ENCODE results near the gene IFT25. TPM values are rescaled to one million over a fixed set of nuclear protein-coding genes. Genes with fewer than 3 reads are reported as not detected.

IFT25 gene
- total RNA-seq, 1 experiment from 2014 or later, result 31.5 TPM

- Histone ChIP-seq H3K9me3 (no peaks in the 10 kb centered on the region), H3K36me3 (peaks cover 72% of the 10 kb centered on the region), H3K4me3 (no peak overlapping the region), H3K27me3 (no peaks in the 10 kb centered on the region)
- no peak for DNase-seq
These were observed 18.6 kb upstream of the IFT25 start for GRCh38 chr1:53964109-53964508.

- no peaks in the 10 kb centered on the region for H3K27me3 ChIP-seq
- H3K9me3 ChIP-seq, result no peaks in the 10 kb centered on the region
- DNase-seq, result no peak
- no peak overlapping the region for H3K4me3 ChIP-seq
- H3K36me3 ChIP-seq, result peaks cover 73% of the 10 kb centered on the region
These were observed 18.0 kb upstream of the IFT25 start for GRCh38 chr1:53963460-53963859.

GRCh38 chr1:53962395-53962794 lies 16.9 kb upstream of the IFT25 start:
- no peak overlapping the region for H3K4me3 ChIP-seq
- no peak for DNase-seq
- H3K9me3 ChIP-seq, result no peaks in the 10 kb centered on the region
- H3K36me3 ChIP-seq, result peaks cover 72% of the 10 kb centered on the region
- H3K27me3 ChIP-seq, result no peaks in the 10 kb centered on the region

GRCh38 chr1:53959664-53960250 lies 14.3 kb upstream of the IFT25 start:
- H3K27me3 ChIP-seq, result no peaks in the 10 kb centered on the region
- peaks cover 66% of the 10 kb centered on the region for H3K36me3 ChIP-seq
- DNase-seq, result no peak
- no peak overlapping the region for H3K4me3 ChIP-seq
- no peaks in the 10 kb centered on the region for H3K9me3 ChIP-seq

GRCh38 chr1:53957194-53957818 lies 11.8 kb upstream of the IFT25 start:
- peaks cover 83% of the 10 kb centered on the region for H3K36me3 ChIP-seq
- H3K9me3 ChIP-seq, result no peaks in the 10 kb centered on the region
- H3K27me3 ChIP-seq, result no peaks in the 10 kb centered on the region
- peak; percentile 46 for DNase-seq
- H3K4me3 ChIP-seq, result no peak overlapping the region

- Histone ChIP-seq H3K4me3 (no peak overlapping the region), H3K9me3 (no peaks in the 10 kb centered on the region), H3K36me3 (peaks cover 82% of the 10 kb centered on the region), H3K27me3 (no peaks in the 10 kb centered on the region)
- no peak for DNase-seq
These were observed 11.0 kb upstream of the IFT25 start for GRCh38 chr1:53956308-53957168.

- no peaks in the 10 kb centered on the region for H3K27me3 ChIP-seq
- DNase-seq, result no peak
- H3K36me3 ChIP-seq, result peaks cover 66% of the 10 kb centered on the region
- no peaks in the 10 kb centered on the region for H3K9me3 ChIP-seq
- no peak overlapping the region for H3K4me3 ChIP-seq
These were observed 8.6 kb upstream of the IFT25 start for GRCh38 chr1:53954128-53954527.

- no peak for DNase-seq
- no peaks in the 10 kb centered on the region for H3K9me3 ChIP-seq
- H3K36me3 ChIP-seq, result peaks cover 59% of the 10 kb centered on the region
- no peaks in the 10 kb centered on the region for H3K27me3 ChIP-seq
- H3K4me3 ChIP-seq, result no peak overlapping the region
These were observed 6.2 kb upstream of the IFT25 start for GRCh38 chr1:53951697-53952096.

- peaks cover 47% of the 10 kb centered on the region for H3K36me3 ChIP-seq
- H3K4me3 ChIP-seq, result no peak overlapping the region
- no peaks in the 10 kb centered on the region for H3K27me3 ChIP-seq
- DNase-seq, result peak; percentile 17
- H3K9me3 ChIP-seq, result no peaks in the 10 kb centered on the region
These were observed 3.8 kb upstream of the IFT25 start for GRCh38 chr1:53949023-53949990.

GRCh38 chr1:53948291-53948690 lies 2.8 kb upstream of the IFT25 start:
- no peak overlapping the region for H3K4me3 ChIP-seq
- peaks cover 40% of the 10 kb centered on the region for H3K36me3 ChIP-seq
- no peaks in the 10 kb centered on the region for H3K9me3 ChIP-seq
- DNase-seq, result no peak
- no peaks in the 10 kb centered on the region for H3K27me3 ChIP-seq

- peak overlapping the region; percentile 97 for H3K4me3 ChIP-seq
- no peaks in the 10 kb centered on the region for H3K9me3 ChIP-seq
- peaks cover 31% of the 10 kb centered on the region for H3K36me3 ChIP-seq
- H3K27me3 ChIP-seq, result no peaks in the 10 kb centered on the region
- DNase-seq, result no peak
These were observed 1.8 kb upstream of the IFT25 start for GRCh38 chr1:53947172-53947907.

GRCh38 chr1:53946252-53947171 lies 1.0 kb upstream of the IFT25 start, which contains the start of gene LRRC42:
TSS of gene LRRC42 (plus strand) at chr1:53946350. CDS start at chr1:53952000, 5,650 bp downstream.
- DNase-seq, result no peak
- peak within 1 kb of the TSS; percentile 97 for H3K4me3 ChIP-seq
- H3K27me3 ChIP-seq, result no peaks in the 10 kb centered on the region
- peaks cover 24% of the 10 kb centered on the region for H3K36me3 ChIP-seq
- H3K9me3 ChIP-seq, result no peaks in the 10 kb centered on the region

GRCh38 chr1:53945183-53945432 lies 391 bp downstream of the IFT25 start:
- no peaks in the 10 kb centered on the region for H3K27me3 ChIP-seq
- peak overlapping the region; percentile 97 for H3K4me3 ChIP-seq
- no peak for DNase-seq
- no peaks in the 10 kb centered on the region for H3K9me3 ChIP-seq
- H3K36me3 ChIP-seq, result peaks cover 28% of the 10 kb centered on the region

- Histone ChIP-seq H3K27me3 (no peaks in the 10 kb centered on the region), H3K36me3 (peaks cover 26% of the 10 kb centered on the region), H3K4me3 (peak overlapping the region; percentile 97), H3K9me3 (no peaks in the 10 kb centered on the region)
- DNase-seq, result no peak
These were observed 873 bp downstream of the IFT25 start for GRCh38 chr1:53944469-53945182.
